IMR-90 (cell line): Measurements from ENCODE around the gene AMBRA1. TPM values are rescaled to one million over a fixed set of nuclear protein-coding genes. Genes with fewer than 3 reads are reported as not detected.

Experiments used
- ATAC-seq: fragments of 200-7000 bp; cut with Tn5 transposase; 2 replicates; pipeline ENCODE4 v1.9.1; 2020; ENCODE audit warnings: low read depth, mild to moderate bottlenecking, moderate library complexity
- BruUV-seq: library from RNA; stranded (reverse); fragments of 400-500 nt; replicated peaks from 2 replicates; lab custom pipeline; 2021; lab: Mats Ljungman, UMichigan
- CTCF ChIA-PET: fragments of 300-600 bp; formaldehyde crosslinking; extraction: SDS; loops from one replicate; lab custom pipeline; 2021; ENCODE audit warnings: antibody characterized with exemption; lab: Yijun Ruan, JAX
- POLR2A ChIA-PET: fragments of 300-600 bp; sonication (Branson Sonifier 250); formaldehyde crosslinking; loops from one replicate; lab custom pipeline; 2022; ENCODE audit warnings: antibody characterized with exemption; ENCODE audit not compliant: unreplicated experiment; lab: Charles Lee
- DNase-seq: peaks from one replicate; pipeline ENCODE4 v3.0.0; 2013
- H2AFZ ChIP-seq: replicated peaks from 2 replicates; pipeline ENCODE3; 2013; ENCODE audit warnings: low read length, mild to moderate bottlenecking; ENCODE audit not compliant: poor library complexity
- H2AK5ac ChIP-seq: 2 replicates; pipeline ENCODE4 v1.6.1; 2013; ENCODE audit warnings: low read depth, low read length, inconsistent platforms
- H2AK9ac ChIP-seq: replicated peaks from 2 replicates; pipeline ENCODE3; 2013; ENCODE audit warnings: mild to moderate bottlenecking, low read depth, low read length, moderate library complexity; ENCODE audit not compliant: poor library complexity
- H2BK120ac ChIP-seq: 2 replicates; pipeline ENCODE4 v1.6.1; 2013; ENCODE audit warnings: low read depth, low read length, inconsistent platforms
- H2BK15ac ChIP-seq: 3 replicates; pipeline ENCODE4 v1.6.1; 2013; ENCODE audit warnings: low read depth, low read length, inconsistent platforms
- H2BK20ac ChIP-seq: 2 replicates; pipeline ENCODE4 v1.6.1; 2013; ENCODE audit warnings: low read depth, mild to moderate bottlenecking, inconsistent platforms, low read length, moderate library complexity
- H2BK5ac ChIP-seq: 2 replicates; pipeline ENCODE4 v1.6.1; 2013; ENCODE audit warnings: mild to moderate bottlenecking, low read depth, low read length, inconsistent platforms; ENCODE audit not compliant: poor library complexity, severe bottlenecking
- H3K14ac ChIP-seq: replicated peaks from 2 replicates; pipeline ENCODE4 v1.6.1; 2013; ENCODE audit warnings: low read depth, low read length, inconsistent platforms
- H3K18ac ChIP-seq: 2 replicates; pipeline ENCODE4 v1.6.1; 2013; ENCODE audit warnings: low read depth, low read length, control low read depth
- H3K23ac ChIP-seq: 2 replicates; pipeline ENCODE4 v1.6.1; 2013; ENCODE audit warnings: low read depth, low read length, inconsistent platforms
- H3K27ac ChIP-seq: 2 replicates; pipeline ENCODE4 v1.5.1; 2013; ENCODE audit warnings: mild to moderate bottlenecking, control low read depth, low read length; ENCODE audit not compliant: insufficient read depth
- H3K27me3 ChIP-seq: 2 replicates; pipeline ENCODE4 v1.6.1; 2013; ENCODE audit warnings: low read length; ENCODE audit not compliant: control insufficient read depth, insufficient read depth
- H3K36me3 ChIP-seq: 2 replicates; pipeline ENCODE4 v1.6.1; 2013; ENCODE audit warnings: low read length, mixed read lengths; ENCODE audit not compliant: control insufficient read depth, insufficient read depth
- H3K4ac ChIP-seq: 2 replicates; pipeline ENCODE4 v1.6.1; 2013; ENCODE audit warnings: low read depth, low read length, inconsistent platforms
- H3K4me1 ChIP-seq: 2 replicates; pipeline ENCODE4 v1.6.1; 2013; ENCODE audit warnings: low read length, mixed read lengths; ENCODE audit not compliant: control insufficient read depth, insufficient read depth
- H3K4me2 ChIP-seq: 2 replicates; pipeline ENCODE4 v1.6.1; 2013; ENCODE audit warnings: low read depth, mild to moderate bottlenecking, control low read depth, low read length, moderate library complexity
- H3K4me3 ChIP-seq: 2 replicates; pipeline ENCODE4 v1.5.1; 2013; ENCODE audit warnings: low read depth, mild to moderate bottlenecking, control low read depth, low read length, moderate library complexity; ENCODE audit not compliant: insufficient read depth
- H3K56ac ChIP-seq: 2 replicates; pipeline ENCODE4 v1.6.1; 2013; ENCODE audit warnings: low read length, inconsistent platforms; ENCODE audit not compliant: insufficient read depth; ENCODE audit errors: extremely low read depth
- H3K79me1 ChIP-seq, 2 experiments: 2 replicates each; pipeline ENCODE4 v1.6.1; 2013; ENCODE audit warnings: low read length in 2 of 2, inconsistent platforms in 1 of 2, low read depth in 1 of 2
- H3K9ac ChIP-seq: 2 replicates; pipeline ENCODE4 v1.6.1; 2013; ENCODE audit warnings: low read depth, low read length, control low read depth
- H3K9me1 ChIP-seq: 2 replicates; pipeline ENCODE4 v1.6.1; 2013; ENCODE audit warnings: low read length, inconsistent platforms; ENCODE audit not compliant: insufficient read depth
- H3K9me3 ChIP-seq: 2 replicates; pipeline ENCODE4 v1.6.1; 2013; ENCODE audit warnings: low read length; ENCODE audit not compliant: control insufficient read depth, insufficient read depth
- H4K20me1 ChIP-seq: 2 replicates; pipeline ENCODE4 v1.6.1; 2013; ENCODE audit warnings: low read length, inconsistent platforms; ENCODE audit not compliant: insufficient read depth
- H4K5ac ChIP-seq: 2 replicates; pipeline ENCODE4 v1.6.1; 2013; ENCODE audit warnings: mild to moderate bottlenecking, low read depth, low read length, control low read depth
- H4K8ac ChIP-seq, 2 experiments: 2 replicates each; pipeline ENCODE4 v1.6.1; 2013; ENCODE audit warnings: low read depth in 2 of 2, low read length in 2 of 2, control low read depth in 1 of 2, inconsistent platforms in 1 of 2
- H4K91ac ChIP-seq: 2 replicates; pipeline ENCODE4 v1.6.1; 2013; ENCODE audit warnings: low read depth, low read length, inconsistent platforms; ENCODE audit not compliant: insufficient read depth
- CHD1 ChIP-seq: IDR thresholded peaks from 2 replicates; pipeline ENCODE4 v1.6.1; 2012; ENCODE audit warnings: low read depth, low read length, improper control_type of control experiment
- ELK1 ChIP-seq: fragments of 150-350 bp; IDR thresholded peaks from 2 replicates; pipeline ENCODE4 v1.6.1; 2016; ENCODE audit warnings: low read depth, mild to moderate bottlenecking, low read length, moderate library complexity, borderline replicate concordance
- MAFK ChIP-seq: IDR thresholded peaks from 2 replicates; pipeline ENCODE4 v1.6.1; 2012; ENCODE audit warnings: low read depth, low read length, improper control_type of control experiment
- USF2 ChIP-seq: fragments of 150-350 bp; IDR thresholded peaks from 2 replicates; pipeline ENCODE4 v1.6.1; 2017; ENCODE audit warnings: mild to moderate bottlenecking, antibody characterized with exemption, low read length, low read depth
- WGBS, 2 experiments: methylation state at CpG; one replicate each; pipeline versions ENCODE4 v1.1.5 to v1.1.7; 2013; ENCODE audit warnings: missing lambda C conversion rate in 2 of 2; ENCODE audit not compliant: insufficient read length in 1 of 2; ENCODE audit errors: extremely low coverage in 2 of 2; 5-methylcytosine and 5-hydroxymethylcytosine counted together
- dilution Hi-C: fragments of 300-500 bp; cut with HindIII; formaldehyde crosslinking; loops from one replicate; pipeline ENCODE4 v1.14.3; 2018; ENCODE audit warnings: low sequenced_read_pairs; ENCODE audit not compliant: unreplicated experiment
- in situ Hi-C: fragments of 300-500 bp; cut with MboI; formaldehyde crosslinking; loops from 3 replicates; pipeline ENCODE4 v1.14.3; 2019; ENCODE audit warnings: low sequenced_read_pairs, inconsistent platforms, mixed read lengths
- intact Hi-C: fragments of 100-400 bp; cut with micrococcal nuclease; formaldehyde crosslinking; loops from 2 replicates; pipeline ENCODE4 v1.10.0; 2022
- polyA plus RNA-seq, 3 experiments: library from polyadenylated mRNA; depleted of rRNA; stranded (reverse); fragments of >200 nt; gene quantifications; 2 replicates each; pipeline ENCODE4 v1.2.3, GENCODE V29; 2012; ENCODE audit warnings: low replicate concordance in 1 of 3
- total RNA-seq: library from RNA; depleted of rRNA; stranded (reverse); fragments of >200 nt; gene quantifications from 2 replicates; pipeline ENCODE4 v1.2.3, GENCODE V29; 2012

AMBRA1 gene
- total and polyA plus RNA-seq, 2 of the 4 experiments (the other 2 are of a cell fraction) = 9.4 to 18.3 TPM

- no peak for DNase-seq
- H2BK20ac ChIP-seq = no peak overlapping the region
- no peak for TF ChIP-seq ELK1
- TF ChIP-seq MAFK = no peak
- no peak for TF ChIP-seq USF2
- no peak for TF ChIP-seq CHD1
- intact Hi-C loops (no loop called here), dilution Hi-C loops (no loop called here), in situ Hi-C loops (no loop called here)
- no peak overlapping the region for H3K4me2 ChIP-seq
- H3K56ac ChIP-seq = no peak overlapping the region
- no peak overlapping the region for H4K5ac ChIP-seq
- H3K9me3 ChIP-seq = no peaks in the 10 kb centered on the region
- H3K36me3 ChIP-seq = 0 out of 2 replicates have a peak, but pooled peaks cover 3% of the 10 kb centered on the region
- POLR2A ChIA-PET = interaction anchor here (0.6 kb wide), 1 partner anchor 52 kb away, joined by 3 read pairs; no protein-coding TSS in a partner anchor
- H2AK9ac ChIP-seq = no peak overlapping the region
- no peak overlapping the region for H4K8ac ChIP-seq
- no peak overlapping the region for H2BK5ac ChIP-seq
- peaks cover 0 to 13% of the 10 kb centered on the region in 2 experiments; a peak in 2 of 4 replicates for H3K79me1 ChIP-seq
- no peak overlapping the region for H4K91ac ChIP-seq
- H3K4me3 ChIP-seq = no peak overlapping the region
- H3K14ac ChIP-seq = no peak overlapping the region
- no peak overlapping the region for H2BK120ac ChIP-seq
- H3K27me3 ChIP-seq = no peaks in the 10 kb centered on the region
- H3K18ac ChIP-seq = no peak overlapping the region
- H3K9ac ChIP-seq = no peak overlapping the region
- H3K23ac ChIP-seq = no peak overlapping the region
- no TSS peak for BruUV-seq
- CTCF ChIA-PET = interaction anchor here (0.6 kb wide), 1 partner anchor 108 kb away, joined by 6 read pairs; no protein-coding TSS in a partner anchor
- no peaks in the 10 kb centered on the region for H4K20me1 ChIP-seq
- 0 out of 2 replicates have a peak, but pooled peaks cover 3% of the 10 kb centered on the region for H3K9me1 ChIP-seq
- no peaks in the 10 kb centered on the region for H3K4me1 ChIP-seq
- H3K4ac ChIP-seq = no peak overlapping the region
- no peak for ATAC-seq
- 100% methylated on average over 1 of the region's 1 CpG; no CpG with 5 or more reads in 1 of the 2 experiments for WGBS, 2 experiments
- H2BK15ac ChIP-seq = no peak overlapping the region
- H3K27ac ChIP-seq = no peak overlapping the region
- no peak overlapping the region for H2AFZ ChIP-seq
- no peak overlapping the region for H2AK5ac ChIP-seq
These were observed 13.7 kb upstream of the AMBRA1 start for GRCh38 chr11:46607516-46607915.
